HUES6 (cell line): Measurements from ENCODE around the gene AMELX.

ENCODE experiments used
- H3K27ac ChIP-seq: 2 replicates; pipeline ENCODE4 v1.7.0; 2013; ENCODE audit warnings: low read depth, mild to moderate bottlenecking, low read length, inconsistent platforms
- H3K27me3 ChIP-seq: 2 replicates; pipeline ENCODE4 v1.6.1; 2013; ENCODE audit warnings: low read length; ENCODE audit not compliant: control insufficient read depth, insufficient read depth
- H3K36me3 ChIP-seq: 2 replicates; pipeline ENCODE4 v1.6.1; 2013; ENCODE audit warnings: low read length; ENCODE audit not compliant: control insufficient read depth, insufficient read depth
- H3K4me1 ChIP-seq: 2 replicates; pipeline ENCODE4 v1.6.1; 2013; ENCODE audit warnings: low read length; ENCODE audit not compliant: control insufficient read depth, insufficient read depth
- H3K4me3 ChIP-seq: 2 replicates; pipeline ENCODE4 v1.5.1; 2013; ENCODE audit warnings: low read depth, low read length
- H3K9ac ChIP-seq: one replicate; pipeline ENCODE4 v1.6.1; 2013; ENCODE audit warnings: mild to moderate bottlenecking, low read length
- H3K9me3 ChIP-seq: 2 replicates; pipeline ENCODE4 v1.6.1; 2013; ENCODE audit warnings: low read depth, low read length; ENCODE audit not compliant: control insufficient read depth, insufficient read depth

Gene AMELX

GRCh38 chrX:11304829-11305228 lies 11.6 kb downstream of the AMELX start:
- peaks cover 20% of the 10 kb centered on the region for H3K4me1 ChIP-seq
- H3K36me3 ChIP-seq, result no peaks in the 10 kb centered on the region
- peaks cover 20% of the 10 kb centered on the region for H3K27me3 ChIP-seq
- no peak overlapping the region for H3K27ac ChIP-seq
- no peak overlapping the region for H3K4me3 ChIP-seq
- no peak overlapping the region for H3K9ac ChIP-seq
- H3K9me3 ChIP-seq, result no peaks in the 10 kb centered on the region

DNA sequence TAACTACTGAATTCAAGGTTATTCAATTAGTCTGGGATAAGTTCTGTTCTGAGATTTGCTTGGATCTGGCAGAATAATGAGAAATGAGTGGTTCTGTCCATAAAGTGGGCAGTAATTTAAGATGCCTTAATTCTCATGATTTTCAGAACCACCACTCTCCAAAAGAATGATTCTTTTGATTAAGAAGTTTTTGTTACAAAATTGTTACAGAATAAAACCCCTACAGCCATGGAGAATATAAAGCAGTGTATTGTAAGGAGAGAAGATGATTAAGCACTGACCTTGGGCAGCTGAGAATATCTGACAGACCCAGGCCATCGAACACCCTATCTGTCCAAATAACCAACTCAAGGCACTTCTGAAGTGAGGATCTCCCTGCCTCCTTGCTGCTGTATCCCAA lies 12.4 kb downstream of the AMELX start:
- H3K9ac ChIP-seq, result no peak overlapping the region
- H3K9me3 ChIP-seq, result no peaks in the 10 kb centered on the region
- H3K27ac ChIP-seq, result no peak overlapping the region

GRCh38 chrX:11309220-11309619 lies 16.0 kb downstream of the AMELX start:
- Histone ChIP-seq H3K4me1 (peaks cover 19% of the 10 kb centered on the region), H3K9ac (no peak overlapping the region), H3K4me3 (no peak overlapping the region), H3K27ac (no peak overlapping the region), H3K36me3 (no peaks in the 10 kb centered on the region), H3K9me3 (no peaks in the 10 kb centered on the region), H3K27me3 (peaks cover 16% of the 10 kb centered on the region)

More for the DNA sequence above, 12.4 kb downstream of the AMELX start:
- Histone ChIP-seq H3K27me3 (peaks cover 17% of the 10 kb centered on the region), H3K4me1 (peaks cover 20% of the 10 kb centered on the region), H3K36me3 (no peaks in the 10 kb centered on the region), H3K4me3 (no peak overlapping the region)

GRCh38 chrX:11311706-11312105 lies 18.5 kb downstream of the AMELX start:
- H3K27ac ChIP-seq, result no peak overlapping the region
- H3K4me1 ChIP-seq, result peaks cover 5% of the 10 kb centered on the region; the same call in 1 of the 2 replicates
- H3K9me3 ChIP-seq, result no peaks in the 10 kb centered on the region
- H3K36me3 ChIP-seq, result no peaks in the 10 kb centered on the region
- H3K27me3 ChIP-seq, result peaks cover 3% of the 10 kb centered on the region; the same call in 1 of the 2 replicates
- H3K4me3 ChIP-seq, result no peak overlapping the region
- H3K9ac ChIP-seq, result no peak overlapping the region

DNA sequence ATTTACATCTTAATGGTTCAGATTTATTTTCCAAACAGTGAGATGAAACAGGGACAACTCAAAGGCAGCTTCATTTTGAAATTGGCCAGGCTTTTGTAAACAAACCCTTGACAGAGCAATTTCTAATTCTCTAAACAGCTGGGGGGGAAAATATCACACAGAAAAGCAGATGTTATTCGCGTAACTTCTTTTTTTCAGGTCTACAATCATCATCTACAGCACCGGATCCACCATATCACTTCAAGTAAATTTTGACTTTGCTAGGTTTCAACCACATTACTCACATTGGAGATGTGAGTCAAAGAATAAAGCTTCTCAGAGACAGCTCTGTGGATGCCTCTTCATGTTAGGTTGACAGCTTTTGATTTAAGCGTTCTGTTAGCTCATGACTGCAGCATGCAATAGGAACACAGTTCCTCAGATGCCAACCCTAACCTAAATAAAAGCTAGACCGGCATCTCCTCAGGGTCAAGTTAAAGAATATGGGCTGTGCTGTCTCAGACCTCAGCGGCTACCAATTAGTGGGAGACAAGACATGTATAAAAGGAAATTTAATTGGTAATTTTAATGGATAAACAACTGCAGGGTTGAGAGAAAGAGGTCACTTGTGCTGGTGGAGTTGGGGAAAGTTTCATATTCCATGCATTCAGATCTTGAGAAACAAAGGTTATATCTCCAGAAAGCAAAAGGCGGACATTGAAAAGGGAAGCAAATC lies 26.8 kb downstream of the AMELX start:
- Histone ChIP-seq H3K4me1 (no peaks in the 10 kb centered on the region), H3K27me3 (no peaks in the 10 kb centered on the region; the same call in 1 of the 2 replicates), H3K9me3 (peaks cover 6% of the 10 kb centered on the region), H3K9ac (no peak overlapping the region), H3K36me3 (no peaks in the 10 kb centered on the region), H3K4me3 (no peak overlapping the region), H3K27ac (no peak overlapping the region)

- Histone ChIP-seq H3K9me3 (peaks cover 6% of the 10 kb centered on the region), H3K4me3 (no peak overlapping the region), H3K27ac (no peak overlapping the region)
Measured at GRCh38 chrX:11321986-11322385, 28.8 kb downstream of the AMELX start.

DNA sequence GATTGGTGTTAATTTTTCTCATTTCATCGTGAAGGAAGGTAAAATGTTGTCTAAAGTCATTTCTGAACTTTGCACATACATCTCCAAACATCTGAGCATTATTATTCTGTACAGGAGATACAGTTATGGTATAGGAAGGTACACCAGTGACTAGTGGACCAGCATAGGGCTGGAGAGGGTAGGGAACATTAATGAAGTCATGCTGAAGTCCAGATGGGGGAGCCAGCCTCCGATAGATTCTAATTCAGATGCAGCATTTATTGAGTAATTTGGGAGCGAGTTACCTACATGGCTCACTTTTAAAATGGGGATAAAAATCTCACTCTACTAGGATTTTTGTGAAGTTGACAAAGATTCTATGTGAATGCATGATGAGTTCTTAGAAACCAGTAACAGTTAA lies 34.9 kb downstream of the AMELX start:
- H3K4me3 ChIP-seq, result no peak overlapping the region
- H3K9me3 ChIP-seq, result peaks cover 6% of the 10 kb centered on the region
- H3K27me3 ChIP-seq, result no peaks in the 10 kb centered on the region; the same call in 1 of the 2 replicates
- H3K9ac ChIP-seq, result no peak overlapping the region
- H3K27ac ChIP-seq, result no peak overlapping the region
- H3K36me3 ChIP-seq, result no peaks in the 10 kb centered on the region
- no peaks in the 10 kb centered on the region for H3K4me1 ChIP-seq

More at GRCh38 chrX:11321986-11322385, 28.8 kb downstream of the AMELX start:
- Histone ChIP-seq H3K4me1 (no peaks in the 10 kb centered on the region), H3K9ac (no peak overlapping the region), H3K27me3 (no peaks in the 10 kb centered on the region; the same call in 1 of the 2 replicates), H3K36me3 (no peaks in the 10 kb centered on the region)

GRCh38 chrX:11329021-11329420 lies 35.8 kb downstream of the AMELX start:
- H3K9me3 ChIP-seq, result peaks cover 3% of the 10 kb centered on the region; the same call in 1 of the 2 replicates
- H3K27me3 ChIP-seq, result peaks cover 1% of the 10 kb centered on the region; the same call in 1 of the 2 replicates
- H3K36me3 ChIP-seq, result no peaks in the 10 kb centered on the region
- H3K9ac ChIP-seq, result no peak overlapping the region
- H3K27ac ChIP-seq, result no peak overlapping the region
- no peaks in the 10 kb centered on the region for H3K4me1 ChIP-seq
- H3K4me3 ChIP-seq, result no peak overlapping the region

DNA sequence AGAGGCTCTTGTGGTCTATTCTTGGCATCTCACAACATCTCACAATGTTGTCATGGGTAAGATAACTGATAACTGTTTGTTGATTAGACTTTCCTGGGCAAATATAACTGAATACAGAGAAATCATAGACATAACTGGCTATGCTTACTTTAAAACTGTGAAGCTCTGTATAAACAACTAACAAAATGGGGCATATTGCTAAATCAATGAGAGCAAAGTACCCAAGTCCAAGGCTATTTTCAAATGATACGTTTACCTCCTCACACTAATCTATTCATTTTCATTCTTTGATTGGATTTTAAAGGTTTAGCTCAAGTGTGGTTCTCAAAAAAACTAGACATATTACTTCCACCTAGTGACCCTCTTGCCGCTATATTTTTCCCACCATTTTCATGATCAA lies 38.6 kb downstream of the AMELX start:
- Histone ChIP-seq H3K27me3 (peaks cover 6% of the 10 kb centered on the region; the same call in 1 of the 2 replicates), H3K36me3 (no peaks in the 10 kb centered on the region), H3K9me3 (no peaks in the 10 kb centered on the region), H3K27ac (no peak overlapping the region), H3K9ac (no peak overlapping the region), H3K4me3 (no peak overlapping the region), H3K4me1 (no peaks in the 10 kb centered on the region)

- Histone ChIP-seq H3K4me1 (no peaks in the 10 kb centered on the region), H3K27ac (no peak overlapping the region), H3K36me3 (no peaks in the 10 kb centered on the region), H3K9ac (no peak overlapping the region), H3K9me3 (no peaks in the 10 kb centered on the region), H3K4me3 (no peak overlapping the region), H3K27me3 (peaks cover 6% of the 10 kb centered on the region; the same call in 1 of the 2 replicates)
Measured at GRCh38 chrX:11334165-11334564, 41.0 kb downstream of the AMELX start.

- Histone ChIP-seq H3K9me3 (no peaks in the 10 kb centered on the region), H3K4me3 (no peak overlapping the region), H3K27ac (no peak overlapping the region), H3K4me1 (no peaks in the 10 kb centered on the region), H3K9ac (no peak overlapping the region), H3K27me3 (peaks cover 6% of the 10 kb centered on the region; the same call in 1 of the 2 replicates), H3K36me3 (no peaks in the 10 kb centered on the region)
Measured at GRCh38 chrX:11336201-11336600, 43.0 kb downstream of the AMELX start.
